Measurements from ENCODE around the gene SMG6. TPM values are rescaled to one million over a fixed set of nuclear protein-coding genes. Genes with fewer than 3 reads are reported as not detected.

SMG6 gene
- total RNA-seq, 1 experiment from 2014 or later = 25.6 TPM

DNA sequence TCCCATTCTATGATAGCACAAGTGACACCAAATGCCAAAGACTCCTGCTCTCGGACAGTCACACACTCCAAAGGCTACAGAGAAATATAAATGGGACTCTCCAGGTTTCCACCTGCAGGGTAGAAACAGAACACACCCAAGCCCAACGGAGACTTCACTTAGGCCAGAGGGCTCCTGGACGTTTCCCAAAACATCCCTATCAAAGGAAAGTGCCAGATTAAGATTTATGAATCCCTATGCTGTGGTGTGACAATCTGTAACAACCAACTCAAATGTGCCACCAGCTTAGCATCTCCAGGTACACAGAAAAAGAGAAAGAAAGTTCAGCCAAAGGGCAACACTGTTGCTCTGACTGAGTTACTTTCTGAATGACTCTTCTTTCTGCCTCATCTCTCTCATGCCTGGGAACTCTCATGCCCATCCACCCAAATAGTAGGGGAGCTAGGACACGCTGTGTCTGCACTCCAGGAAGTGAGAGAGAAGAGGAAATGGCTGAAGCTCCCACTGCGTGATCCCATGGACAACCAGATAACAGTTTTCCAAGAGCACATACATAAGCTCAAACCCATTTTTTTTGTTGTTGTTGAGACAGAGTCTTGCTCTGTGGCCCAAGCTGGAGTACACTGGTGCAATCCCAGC is 49.7 kb downstream of the SMG6 start:
- TF ChIP-seq JAZF1 (CRISPR knock-in tag; IDR thresholded peaks at IDR 0.05) (no peak), SMAD3 (CRISPR knock-in tag; IDR thresholded peaks at IDR 0.05; ENCODE audit: borderline replicate concordance) (no peak), ZNF232 (CRISPR knock-in tag; IDR thresholded peaks at IDR 0.05) (no peak), TEAD1 (CRISPR knock-in tag; IDR thresholded peaks at IDR 0.05) (no peak), GTF2I (CRISPR knock-in tag; conservative IDR thresholded peaks at IDR 0.05) (no peak), ZNF138 (CRISPR knock-in tag; conservative IDR thresholded peaks at IDR 0.05) (no peak), TEAD4 (CRISPR knock-in tag; IDR thresholded peaks at IDR 0.05) (no peak), ETV6 (CRISPR knock-in tag; IDR thresholded peaks at IDR 0.05) (no peak), NR2C2 (CRISPR knock-in tag; IDR thresholded peaks at IDR 0.05) (no peak), OVOL2 (CRISPR knock-in tag; IDR thresholded peaks at IDR 0.05; ENCODE audit: borderline replicate concordance) (no peak), ZNF219 (CRISPR knock-in tag; IDR thresholded peaks at IDR 0.05; ENCODE audit: borderline replicate concordance) (no peak)
- TF ChIP-seq, protein P1, sequence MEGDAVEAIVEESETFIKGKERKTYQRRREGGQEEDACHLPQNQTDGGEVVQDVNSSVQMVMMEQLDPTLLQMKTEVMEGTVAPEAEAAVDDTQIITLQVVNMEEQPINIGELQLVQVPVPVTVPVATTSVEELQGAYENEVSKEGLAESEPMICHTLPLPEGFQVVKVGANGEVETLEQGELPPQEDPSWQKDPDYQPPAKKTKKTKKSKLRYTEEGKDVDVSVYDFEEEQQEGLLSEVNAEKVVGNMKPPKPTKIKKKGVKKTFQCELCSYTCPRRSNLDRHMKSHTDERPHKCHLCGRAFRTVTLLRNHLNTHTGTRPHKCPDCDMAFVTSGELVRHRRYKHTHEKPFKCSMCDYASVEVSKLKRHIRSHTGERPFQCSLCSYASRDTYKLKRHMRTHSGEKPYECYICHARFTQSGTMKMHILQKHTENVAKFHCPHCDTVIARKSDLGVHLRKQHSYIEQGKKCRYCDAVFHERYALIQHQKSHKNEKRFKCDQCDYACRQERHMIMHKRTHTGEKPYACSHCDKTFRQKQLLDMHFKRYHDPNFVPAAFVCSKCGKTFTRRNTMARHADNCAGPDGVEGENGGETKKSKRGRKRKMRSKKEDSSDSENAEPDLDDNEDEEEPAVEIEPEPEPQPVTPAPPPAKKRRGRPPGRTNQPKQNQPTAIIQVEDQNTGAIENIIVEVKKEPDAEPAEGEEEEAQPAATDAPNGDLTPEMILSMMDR (IDR thresholded peaks at IDR 0.05) = no peak
- TF ChIP-seq, protein P2, sequence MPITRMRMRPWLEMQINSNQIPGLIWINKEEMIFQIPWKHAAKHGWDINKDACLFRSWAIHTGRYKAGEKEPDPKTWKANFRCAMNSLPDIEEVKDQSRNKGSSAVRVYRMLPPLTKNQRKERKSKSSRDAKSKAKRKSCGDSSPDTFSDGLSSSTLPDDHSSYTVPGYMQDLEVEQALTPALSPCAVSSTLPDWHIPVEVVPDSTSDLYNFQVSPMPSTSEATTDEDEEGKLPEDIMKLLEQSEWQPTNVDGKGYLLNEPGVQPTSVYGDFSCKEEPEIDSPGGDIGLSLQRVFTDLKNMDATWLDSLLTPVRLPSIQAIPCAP (CRISPR knock-in tag; IDR thresholded peaks at IDR 0.05) = no peak
- TF ChIP-seq, protein P3, sequence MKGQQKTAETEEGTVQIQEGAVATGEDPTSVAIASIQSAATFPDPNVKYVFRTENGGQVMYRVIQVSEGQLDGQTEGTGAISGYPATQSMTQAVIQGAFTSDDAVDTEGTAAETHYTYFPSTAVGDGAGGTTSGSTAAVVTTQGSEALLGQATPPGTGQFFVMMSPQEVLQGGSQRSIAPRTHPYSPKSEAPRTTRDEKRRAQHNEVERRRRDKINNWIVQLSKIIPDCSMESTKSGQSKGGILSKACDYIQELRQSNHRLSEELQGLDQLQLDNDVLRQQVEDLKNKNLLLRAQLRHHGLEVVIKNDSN (CRISPR knock-in tag; IDR thresholded peaks at IDR 0.05) = no peak
- TF ChIP-seq, protein P4, sequence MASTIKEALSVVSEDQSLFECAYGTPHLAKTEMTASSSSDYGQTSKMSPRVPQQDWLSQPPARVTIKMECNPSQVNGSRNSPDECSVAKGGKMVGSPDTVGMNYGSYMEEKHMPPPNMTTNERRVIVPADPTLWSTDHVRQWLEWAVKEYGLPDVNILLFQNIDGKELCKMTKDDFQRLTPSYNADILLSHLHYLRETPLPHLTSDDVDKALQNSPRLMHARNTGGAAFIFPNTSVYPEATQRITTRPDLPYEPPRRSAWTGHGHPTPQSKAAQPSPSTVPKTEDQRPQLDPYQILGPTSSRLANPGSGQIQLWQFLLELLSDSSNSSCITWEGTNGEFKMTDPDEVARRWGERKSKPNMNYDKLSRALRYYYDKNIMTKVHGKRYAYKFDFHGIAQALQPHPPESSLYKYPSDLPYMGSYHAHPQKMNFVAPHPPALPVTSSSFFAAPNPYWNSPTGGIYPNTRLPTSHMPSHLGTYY (CRISPR knock-in tag; IDR thresholded peaks at IDR 0.05) = no peak
- TF ChIP-seq, protein P5, sequence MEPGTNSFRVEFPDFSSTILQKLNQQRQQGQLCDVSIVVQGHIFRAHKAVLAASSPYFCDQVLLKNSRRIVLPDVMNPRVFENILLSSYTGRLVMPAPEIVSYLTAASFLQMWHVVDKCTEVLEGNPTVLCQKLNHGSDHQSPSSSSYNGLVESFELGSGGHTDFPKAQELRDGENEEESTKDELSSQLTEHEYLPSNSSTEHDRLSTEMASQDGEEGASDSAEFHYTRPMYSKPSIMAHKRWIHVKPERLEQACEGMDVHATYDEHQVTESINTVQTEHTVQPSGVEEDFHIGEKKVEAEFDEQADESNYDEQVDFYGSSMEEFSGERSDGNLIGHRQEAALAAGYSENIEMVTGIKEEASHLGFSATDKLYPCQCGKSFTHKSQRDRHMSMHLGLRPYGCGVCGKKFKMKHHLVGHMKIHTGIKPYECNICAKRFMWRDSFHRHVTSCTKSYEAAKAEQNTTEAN (CRISPR knock-in tag; IDR thresholded peaks at IDR 0.05) = no peak
- TF ChIP-seq, protein P6, sequence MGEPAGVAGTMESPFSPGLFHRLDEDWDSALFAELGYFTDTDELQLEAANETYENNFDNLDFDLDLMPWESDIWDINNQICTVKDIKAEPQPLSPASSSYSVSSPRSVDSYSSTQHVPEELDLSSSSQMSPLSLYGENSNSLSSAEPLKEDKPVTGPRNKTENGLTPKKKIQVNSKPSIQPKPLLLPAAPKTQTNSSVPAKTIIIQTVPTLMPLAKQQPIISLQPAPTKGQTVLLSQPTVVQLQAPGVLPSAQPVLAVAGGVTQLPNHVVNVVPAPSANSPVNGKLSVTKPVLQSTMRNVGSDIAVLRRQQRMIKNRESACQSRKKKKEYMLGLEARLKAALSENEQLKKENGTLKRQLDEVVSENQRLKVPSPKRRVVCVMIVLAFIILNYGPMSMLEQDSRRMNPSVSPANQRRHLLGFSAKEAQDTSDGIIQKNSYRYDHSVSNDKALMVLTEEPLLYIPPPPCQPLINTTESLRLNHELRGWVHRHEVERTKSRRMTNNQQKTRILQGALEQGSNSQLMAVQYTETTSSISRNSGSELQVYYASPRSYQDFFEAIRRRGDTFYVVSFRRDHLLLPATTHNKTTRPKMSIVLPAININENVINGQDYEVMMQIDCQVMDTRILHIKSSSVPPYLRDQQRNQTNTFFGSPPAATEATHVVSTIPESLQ (CRISPR knock-in tag; IDR thresholded peaks at IDR 0.05) = no peak
- TF ChIP-seq, protein P7, sequence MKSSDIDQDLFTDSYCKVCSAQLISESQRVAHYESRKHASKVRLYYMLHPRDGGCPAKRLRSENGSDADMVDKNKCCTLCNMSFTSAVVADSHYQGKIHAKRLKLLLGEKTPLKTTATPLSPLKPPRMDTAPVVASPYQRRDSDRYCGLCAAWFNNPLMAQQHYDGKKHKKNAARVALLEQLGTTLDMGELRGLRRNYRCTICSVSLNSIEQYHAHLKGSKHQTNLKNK (CRISPR knock-in tag; IDR thresholded peaks at IDR 0.05) = no peak
- TF ChIP-seq, protein P8, sequence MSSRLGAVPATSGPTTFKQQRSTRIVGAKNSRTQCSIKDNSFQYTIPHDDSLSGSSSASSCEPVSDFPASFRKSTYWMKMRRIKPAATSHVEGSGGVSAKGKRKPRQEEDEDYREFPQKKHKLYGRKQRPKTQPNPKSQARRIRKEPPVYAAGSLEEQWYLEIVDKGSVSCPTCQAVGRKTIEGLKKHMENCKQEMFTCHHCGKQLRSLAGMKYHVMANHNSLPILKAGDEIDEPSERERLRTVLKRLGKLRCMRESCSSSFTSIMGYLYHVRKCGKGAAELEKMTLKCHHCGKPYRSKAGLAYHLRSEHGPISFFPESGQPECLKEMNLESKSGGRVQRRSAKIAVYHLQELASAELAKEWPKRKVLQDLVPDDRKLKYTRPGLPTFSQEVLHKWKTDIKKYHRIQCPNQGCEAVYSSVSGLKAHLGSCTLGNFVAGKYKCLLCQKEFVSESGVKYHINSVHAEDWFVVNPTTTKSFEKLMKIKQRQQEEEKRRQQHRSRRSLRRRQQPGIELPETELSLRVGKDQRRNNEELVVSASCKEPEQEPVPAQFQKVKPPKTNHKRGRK (CRISPR knock-in tag; IDR thresholded peaks at IDR 0.05; ENCODE audit: borderline replicate concordance) = no peak
- TF ChIP-seq, protein P9, sequence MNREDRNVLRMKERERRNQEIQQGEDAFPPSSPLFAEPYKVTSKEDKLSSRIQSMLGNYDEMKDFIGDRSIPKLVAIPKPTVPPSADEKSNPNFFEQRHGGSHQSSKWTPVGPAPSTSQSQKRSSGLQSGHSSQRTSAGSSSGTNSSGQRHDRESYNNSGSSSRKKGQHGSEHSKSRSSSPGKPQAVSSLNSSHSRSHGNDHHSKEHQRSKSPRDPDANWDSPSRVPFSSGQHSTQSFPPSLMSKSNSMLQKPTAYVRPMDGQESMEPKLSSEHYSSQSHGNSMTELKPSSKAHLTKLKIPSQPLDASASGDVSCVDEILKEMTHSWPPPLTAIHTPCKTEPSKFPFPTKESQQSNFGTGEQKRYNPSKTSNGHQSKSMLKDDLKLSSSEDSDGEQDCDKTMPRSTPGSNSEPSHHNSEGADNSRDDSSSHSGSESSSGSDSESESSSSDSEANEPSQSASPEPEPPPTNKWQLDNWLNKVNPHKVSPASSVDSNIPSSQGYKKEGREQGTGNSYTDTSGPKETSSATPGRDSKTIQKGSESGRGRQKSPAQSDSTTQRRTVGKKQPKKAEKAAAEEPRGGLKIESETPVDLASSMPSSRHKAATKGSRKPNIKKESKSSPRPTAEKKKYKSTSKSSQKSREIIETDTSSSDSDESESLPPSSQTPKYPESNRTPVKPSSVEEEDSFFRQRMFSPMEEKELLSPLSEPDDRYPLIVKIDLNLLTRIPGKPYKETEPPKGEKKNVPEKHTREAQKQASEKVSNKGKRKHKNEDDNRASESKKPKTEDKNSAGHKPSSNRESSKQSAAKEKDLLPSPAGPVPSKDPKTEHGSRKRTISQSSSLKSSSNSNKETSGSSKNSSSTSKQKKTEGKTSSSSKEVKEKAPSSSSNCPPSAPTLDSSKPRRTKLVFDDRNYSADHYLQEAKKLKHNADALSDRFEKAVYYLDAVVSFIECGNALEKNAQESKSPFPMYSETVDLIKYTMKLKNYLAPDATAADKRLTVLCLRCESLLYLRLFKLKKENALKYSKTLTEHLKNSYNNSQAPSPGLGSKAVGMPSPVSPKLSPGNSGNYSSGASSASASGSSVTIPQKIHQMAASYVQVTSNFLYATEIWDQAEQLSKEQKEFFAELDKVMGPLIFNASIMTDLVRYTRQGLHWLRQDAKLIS (CRISPR knock-in tag; IDR thresholded peaks at IDR 0.05; ENCODE audit: borderline replicate concordance) = no peak
- ATAC-seq = no peak
- H3K4me1 Mint-ChIP-seq = no peaks in the 10 kb centered on the region
- H3K27ac Mint-ChIP-seq = no peak overlapping the region; the same call in 1 of the 2 replicates
- DNase-seq (ENCODE audit: low spot score) = no peak
- CTCF ChIA-PET = interaction anchor here (1.1 to 2.0 kb wide), 2 partner anchors 9 to 99 kb away, joined by 3 to 8 read pairs; no protein-coding TSS in a partner anchor
- POLR2A ChIA-PET = no interaction called here
- H3K4me3 Mint-ChIP-seq = no peak overlapping the region
- H3K27me3 Mint-ChIP-seq (ENCODE audit: low read depth) = no peaks in the 10 kb centered on the region
- peaks cover 33% of the 10 kb centered on the region for H3K36me3 Mint-ChIP-seq
- H3K9me3 Mint-ChIP-seq = peaks cover 14% of the 10 kb centered on the region

Data from WTC11 (cell line).